HG02973 (cell line): ENCODE measurements around the gene MAN1A1.

Experiments used
- ATAC-seq: cut with Tn5 transposase; IDR thresholded peaks from one replicate; pipeline ENCODE4 v1.9.1; 2021; ENCODE audit warnings: moderate library complexity; ENCODE audit not compliant: unreplicated experiment

Gene MAN1A1

DNA sequence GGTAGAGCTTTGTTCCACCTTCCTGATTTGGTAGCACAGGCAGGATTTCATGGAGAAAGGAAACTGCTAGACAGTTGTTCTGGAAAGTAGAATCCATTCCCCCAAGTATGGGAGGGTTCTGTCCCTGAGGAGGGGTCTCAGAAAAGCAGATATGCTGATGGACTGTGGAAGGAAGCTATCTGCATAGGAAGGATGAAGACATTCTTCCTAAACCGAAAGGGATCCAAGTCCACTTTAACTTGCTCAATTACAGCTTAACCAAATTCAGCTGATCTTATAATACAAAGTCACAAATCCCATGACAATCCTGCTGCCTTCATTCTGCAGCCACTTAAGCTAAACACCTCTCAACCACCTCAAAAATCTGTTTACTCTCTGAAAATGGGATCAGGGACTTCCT, 2.6 kb downstream of the MAN1A1 start:
- ATAC-seq, result no peak

DNA sequence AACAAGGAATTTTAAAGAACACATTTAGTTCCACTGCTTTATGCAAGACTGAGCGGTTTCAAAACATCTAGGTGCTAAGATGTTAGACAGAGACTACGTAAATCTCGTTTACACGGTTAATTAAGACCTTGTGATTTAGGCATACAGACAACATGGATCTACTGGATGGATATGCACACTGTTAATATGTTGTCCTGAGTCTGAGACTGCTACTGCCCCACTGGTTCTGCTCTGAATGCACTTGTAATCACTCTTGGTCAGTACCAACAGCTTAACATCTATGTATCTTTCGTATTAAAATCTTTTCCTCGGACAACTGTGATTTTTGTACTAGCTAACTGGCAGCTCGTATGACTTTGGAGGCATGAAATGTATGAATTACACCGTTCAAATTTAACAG, 3.1 kb downstream of the MAN1A1 start:
- ATAC-seq, result no peak

DNA sequence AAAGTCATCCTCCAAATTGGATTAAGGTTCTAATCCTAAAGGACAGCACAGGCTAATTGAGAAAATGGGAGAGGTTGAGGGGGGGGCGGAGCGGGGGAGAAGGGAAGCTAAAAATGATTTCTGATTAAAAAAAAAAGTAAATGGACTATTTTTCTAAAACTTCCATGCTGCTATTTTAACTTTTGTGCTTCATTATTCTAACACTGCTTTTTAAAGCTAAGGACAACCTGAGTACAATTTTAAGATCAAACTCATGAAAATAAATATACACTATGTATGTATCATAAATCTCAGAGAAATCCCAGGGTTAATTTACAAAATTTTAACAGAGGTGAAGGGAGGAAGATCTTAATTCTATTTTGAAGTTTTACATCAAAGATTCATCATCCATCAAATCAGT, 4.4 kb downstream of the MAN1A1 start:
- no peak for ATAC-seq

DNA sequence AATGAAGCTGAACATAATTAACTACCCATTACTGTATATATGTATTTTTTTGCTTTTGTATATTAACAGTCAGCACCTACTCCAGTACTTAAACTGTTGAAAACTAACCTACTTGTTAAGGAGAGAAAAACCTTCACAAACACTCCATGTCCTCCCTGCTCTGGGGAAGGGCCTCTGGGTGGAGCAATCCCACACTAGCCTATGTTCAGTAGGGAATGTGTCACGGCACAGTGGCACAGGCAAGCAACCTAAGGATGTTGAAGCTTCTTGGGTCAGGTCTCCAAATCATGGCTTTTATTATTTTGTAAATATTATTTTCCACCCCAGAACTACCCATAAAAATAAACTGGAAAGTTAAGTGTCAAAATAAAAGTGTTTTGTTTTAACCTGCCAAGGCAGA, 5.3 kb downstream of the MAN1A1 start:
- ATAC-seq, result no peak

DNA sequence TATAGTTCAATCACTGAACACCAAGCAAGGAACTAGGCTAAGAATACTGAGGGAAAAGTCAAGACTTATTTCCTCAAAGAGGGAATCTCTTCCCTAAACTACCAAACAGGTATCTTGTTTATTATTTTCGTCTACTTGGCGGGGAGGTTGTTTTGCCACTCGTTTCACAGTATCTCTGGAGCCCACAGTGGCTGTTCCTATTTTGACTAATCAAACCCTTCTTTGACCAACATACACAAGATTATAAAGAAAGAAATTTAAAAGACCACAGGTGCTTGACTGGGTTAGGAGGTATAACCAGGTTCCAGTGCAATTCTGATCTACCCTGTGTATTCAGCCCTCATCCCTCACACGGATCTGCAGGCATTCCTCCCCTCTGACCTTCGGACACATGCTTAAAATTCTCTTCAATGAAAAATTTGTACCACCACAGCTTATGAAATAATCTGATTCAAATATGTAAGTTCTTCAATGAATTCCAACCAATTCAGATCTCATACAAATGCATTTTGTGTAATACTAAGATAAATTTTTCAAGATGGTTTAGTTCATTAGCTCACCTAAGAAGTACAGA, 5.9 kb downstream of the MAN1A1 start:
- ATAC-seq, result no peak

DNA sequence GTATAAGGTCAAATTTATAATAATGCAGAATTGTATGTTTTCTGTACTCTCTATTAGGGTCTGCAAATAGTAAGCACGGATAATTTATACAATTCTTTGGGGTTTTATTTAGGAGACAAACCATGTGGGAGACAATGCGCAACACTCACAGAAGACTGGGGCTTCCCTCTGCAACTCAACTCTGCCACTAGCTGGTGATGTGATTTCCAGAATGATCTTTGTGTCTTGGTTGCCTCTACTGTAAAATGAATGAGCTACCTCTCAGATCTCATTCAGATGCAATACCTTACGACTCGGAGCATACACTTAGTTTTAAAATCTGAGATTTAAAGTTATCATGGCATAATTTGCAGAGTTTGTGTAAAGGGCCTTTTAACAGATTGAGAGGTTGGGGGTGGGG, 6.4 kb downstream of the MAN1A1 start:
- ATAC-seq, result no peak

DNA sequence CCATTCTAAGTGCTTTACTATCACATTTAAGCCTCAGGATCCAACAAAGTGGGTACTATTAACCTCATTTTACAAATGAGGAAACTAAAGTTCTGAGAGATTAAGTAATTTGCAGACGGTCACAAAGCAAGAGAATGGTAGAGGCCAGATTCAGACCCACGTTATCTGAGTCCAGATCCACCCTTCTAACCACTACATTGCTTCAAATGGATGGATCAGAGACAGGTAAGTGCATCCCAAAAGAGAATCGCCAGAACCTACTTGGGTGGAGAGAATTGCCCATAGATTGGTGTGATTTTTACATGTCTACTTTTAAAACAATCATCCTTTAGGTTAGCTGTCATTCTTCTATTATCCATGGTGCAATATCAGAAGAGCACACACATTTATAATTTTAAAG, 7.1 kb downstream of the MAN1A1 start:
- ATAC-seq, result no peak

DNA sequence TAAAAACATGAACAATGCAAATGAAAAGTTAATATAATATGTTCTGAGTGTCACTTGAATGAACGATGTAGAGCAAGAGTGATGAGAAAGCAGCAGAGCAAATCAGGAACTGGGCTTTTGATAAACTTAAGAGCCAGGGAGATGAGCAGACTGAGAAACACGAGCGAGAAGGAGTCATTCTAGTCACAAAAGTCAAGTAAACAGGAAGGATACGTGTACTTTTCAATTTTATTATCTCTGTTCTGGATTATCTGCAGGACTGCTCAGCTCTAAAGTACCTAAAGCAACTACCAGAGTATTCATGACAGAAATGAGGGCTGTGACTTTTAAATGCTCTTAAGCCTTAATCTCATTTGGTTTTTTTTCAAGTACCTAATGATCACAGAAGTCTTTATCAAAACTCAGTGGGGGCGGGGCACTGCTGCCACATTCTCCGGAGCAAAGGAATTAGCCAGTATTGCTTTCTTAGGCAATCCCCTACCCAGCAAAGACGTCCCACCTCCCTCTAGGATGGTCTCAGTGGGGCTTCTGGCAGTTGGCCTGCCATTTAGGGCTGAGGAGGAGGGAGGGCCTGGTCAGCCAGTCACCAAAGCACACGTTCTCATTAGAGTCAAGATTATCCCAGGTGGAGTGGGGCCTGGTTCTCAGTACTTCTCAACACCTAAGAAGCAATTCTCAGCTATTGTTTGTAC, 8.6 kb downstream of the MAN1A1 start:
- no peak for ATAC-seq

DNA sequence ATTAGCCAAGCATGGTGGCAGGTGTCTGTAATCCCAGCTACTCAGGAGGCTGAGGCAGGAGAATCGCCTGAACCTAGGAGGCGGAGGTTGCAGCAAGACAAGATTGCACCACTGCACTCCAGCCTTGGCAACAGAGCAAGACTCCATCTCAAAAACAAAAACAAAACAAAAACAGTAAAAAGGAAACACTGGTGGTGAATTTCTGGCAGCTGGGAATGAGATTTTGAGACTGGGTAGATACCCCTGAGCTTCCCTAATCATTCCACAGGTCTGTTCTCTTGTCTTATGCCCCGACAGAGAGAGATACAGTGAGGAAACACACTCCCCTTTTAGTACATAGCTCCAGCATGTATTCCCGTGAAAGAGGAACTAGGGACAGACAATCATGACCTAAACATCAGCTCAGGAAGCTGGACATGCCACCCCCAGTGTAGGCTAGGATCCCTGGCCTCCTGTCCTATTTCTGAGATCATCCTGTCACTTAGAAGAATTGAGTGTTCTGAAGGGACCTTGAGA, 9.6 kb downstream of the MAN1A1 start:
- ATAC-seq, result no peak

DNA sequence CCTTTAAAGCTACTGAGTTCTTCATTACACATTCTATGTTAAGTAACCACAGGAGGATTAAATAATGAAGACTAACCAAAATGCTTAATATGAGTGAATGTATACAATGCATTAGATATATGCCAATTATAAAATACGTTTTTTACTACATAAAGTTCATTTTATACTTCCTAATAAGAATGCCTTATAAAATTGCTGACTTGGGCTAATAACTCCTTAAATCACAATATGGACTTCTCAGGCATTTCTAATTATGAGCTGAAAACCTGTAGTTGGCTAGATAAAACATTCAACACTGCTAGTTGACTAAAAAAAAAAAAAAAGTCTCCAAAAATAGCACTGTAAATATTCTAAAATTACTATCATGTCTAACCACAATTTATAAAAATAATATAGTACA, 11.8 kb downstream of the MAN1A1 start:
- no peak for ATAC-seq

DNA sequence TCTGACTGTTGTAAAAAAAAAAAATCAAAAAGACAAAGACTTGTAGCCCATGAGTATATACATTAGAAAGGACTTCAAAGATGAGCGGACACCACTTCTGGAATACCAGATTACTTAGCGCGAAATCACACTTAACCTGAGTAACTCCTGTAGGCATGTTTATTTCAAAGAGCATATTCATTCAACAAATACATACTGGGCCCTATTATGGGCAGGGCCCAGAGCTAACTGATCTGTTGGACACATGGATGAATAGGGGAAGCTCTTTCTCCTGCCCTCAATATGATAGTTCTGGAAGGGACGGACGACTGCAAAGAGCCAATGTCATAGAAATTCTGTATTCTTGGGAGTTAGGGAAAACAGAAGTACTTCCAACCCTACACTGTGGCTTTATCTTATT, 12.3 kb downstream of the MAN1A1 start:
- no peak for ATAC-seq

DNA sequence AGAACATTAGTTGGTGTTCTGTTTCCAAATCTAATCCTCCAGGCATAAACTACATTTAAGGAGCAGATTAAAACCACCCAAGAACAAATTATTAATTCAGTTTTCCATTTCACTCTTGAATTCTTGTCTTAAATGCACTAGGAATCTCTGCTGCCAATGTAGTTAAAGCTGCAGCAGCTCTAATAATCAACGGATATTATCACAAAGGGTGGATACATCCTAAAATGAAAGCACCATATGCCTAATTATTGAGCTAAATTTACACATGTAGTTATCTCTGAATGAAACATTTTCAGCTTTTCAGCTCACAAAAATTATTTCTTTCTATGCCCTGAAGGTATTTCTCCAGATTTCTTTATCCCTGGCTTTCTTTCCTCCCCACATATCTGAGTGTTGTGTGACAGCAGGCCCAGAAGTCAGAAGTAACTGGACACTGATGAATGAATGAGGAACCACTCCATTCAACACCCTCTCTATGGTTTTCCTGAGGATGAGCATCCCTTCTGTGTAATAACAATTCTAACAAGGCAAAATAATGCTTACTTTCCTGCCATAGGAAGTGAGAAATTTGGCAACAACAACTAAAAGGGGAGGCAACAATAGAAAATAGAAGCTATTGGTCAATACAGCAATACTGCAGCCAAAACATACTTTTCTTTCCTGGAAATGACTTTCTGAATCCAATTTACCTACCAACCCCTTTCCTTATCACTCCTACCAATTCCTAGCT, 14.9 kb downstream of the MAN1A1 start:
- no peak for ATAC-seq

DNA sequence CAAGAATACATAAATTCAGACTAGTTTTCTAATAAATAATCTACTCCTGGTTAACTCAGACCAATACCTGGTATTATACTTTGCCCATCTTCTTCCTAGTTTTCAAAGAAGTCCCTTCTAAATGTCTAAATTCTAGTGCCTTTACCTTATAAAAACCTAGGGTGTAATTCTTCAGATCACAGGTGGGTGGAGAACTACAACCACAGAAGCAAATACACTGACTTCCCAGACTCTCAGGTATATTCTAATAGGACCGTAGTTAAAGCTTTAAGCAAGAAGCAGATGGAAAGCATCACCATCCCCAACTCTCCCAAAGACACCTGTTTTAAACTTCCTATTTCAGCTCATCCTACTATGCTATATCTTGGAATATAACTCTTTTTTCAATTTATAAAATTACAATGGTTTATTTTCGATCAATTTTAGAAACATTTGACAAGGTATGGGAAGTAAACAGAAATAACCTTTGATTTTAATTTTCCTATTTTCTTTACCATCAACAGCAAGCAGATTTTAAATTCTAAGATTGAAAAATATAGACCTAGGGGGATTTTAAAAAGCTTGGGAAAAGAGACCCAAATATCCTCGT, 15.8 kb downstream of the MAN1A1 start:
- peak; percentile 39 for ATAC-seq

DNA sequence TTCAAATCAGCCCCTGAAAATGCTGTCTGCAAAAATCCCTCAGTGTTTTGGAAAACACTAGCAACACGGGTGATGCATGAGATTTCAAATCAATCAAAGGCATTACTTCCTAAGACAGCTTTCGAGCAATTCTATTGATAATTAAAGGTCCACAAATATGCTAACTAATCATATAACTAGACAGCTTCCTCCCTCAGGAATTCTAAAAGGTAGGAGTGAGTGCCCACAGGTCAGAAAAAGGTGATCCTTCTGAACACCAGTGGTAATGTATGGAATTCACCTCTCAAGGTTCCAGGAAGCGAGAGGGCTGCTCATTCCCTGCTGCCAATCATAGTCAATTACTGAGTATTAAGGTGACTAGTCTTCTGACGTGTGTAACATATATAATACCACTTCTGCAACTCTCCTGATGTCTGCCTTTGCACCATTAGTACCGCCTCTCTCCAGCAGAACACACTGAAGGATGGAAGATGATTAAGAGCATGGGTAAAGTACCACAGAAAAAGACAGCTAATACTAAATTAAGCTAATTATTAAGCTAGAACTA, 16.4 kb downstream of the MAN1A1 start:
- no peak for ATAC-seq

DNA sequence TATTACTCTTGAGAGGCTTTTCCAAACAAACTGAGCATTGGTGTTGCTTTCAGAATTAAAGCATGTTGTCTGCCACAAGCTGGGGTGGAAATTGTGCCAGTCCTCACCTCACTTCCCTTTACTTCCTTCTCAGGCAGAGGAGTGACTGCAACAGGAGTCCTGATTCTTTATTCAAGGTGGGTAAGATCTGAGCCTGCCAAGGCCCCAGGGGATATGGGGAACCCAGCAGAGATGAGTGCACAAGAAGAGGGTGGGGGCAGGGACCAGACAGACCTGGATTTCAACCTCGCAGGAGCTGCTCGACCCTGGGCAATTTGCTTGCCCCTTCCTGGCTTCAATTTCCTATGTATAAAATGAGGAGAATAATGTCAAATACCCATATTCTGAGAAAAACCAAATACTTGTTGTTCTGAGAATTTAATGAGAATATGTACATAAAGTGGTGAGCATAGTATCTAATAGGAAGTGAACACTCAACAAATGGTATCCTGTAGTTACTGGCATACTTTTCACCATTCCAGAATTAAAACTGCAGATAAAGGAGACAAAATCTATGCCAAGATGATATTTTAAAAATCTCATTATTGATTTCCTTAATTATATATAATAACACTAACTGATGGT, 17.8 kb downstream of the MAN1A1 start:
- no peak for ATAC-seq

DNA sequence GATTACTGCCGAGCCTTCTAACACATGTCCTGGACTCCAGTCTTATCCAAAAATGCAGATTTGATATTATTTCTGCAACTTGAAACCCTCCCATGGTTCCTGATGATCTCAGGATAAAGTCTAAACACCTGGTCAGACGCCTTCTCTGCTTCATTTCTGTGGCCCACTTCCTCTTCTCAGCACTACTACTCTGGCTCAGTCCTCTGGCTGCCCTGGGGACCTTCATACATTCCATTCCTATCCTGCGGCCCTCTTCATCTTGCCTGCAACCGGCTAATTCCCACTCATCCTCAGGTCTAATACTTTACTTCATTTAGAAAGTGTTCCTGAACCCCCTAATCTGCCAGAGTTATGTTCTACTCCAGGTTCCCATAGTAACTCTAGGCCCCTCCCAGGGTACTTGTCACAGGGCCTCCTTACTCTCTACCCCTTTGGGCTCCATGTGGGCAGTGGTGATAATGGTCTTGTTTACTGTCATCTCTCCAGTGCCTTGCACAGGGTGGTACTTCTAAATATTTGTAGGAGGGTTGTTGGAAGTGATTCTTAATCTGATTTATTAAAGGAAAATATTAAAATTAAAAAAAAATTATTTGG, 18.9 kb downstream of the MAN1A1 start:
- ATAC-seq, result no peak

DNA sequence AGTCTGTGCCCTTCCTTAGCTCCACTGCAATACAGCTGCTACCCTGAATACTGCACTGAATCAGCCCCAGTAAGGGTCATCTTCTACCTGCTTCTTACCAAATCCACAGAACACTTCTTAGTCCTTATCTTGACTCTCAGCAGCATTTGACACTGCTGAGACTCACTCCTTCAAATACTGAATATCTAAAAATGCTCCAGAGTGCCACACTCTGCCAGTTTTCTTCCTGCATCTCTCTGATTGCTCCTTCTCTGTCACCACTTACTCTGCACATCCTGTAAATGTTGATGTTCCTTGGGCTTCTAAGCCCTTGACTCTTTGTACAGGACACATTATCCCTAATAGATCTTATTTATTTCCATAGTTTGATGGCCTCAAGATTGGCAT, 19.8 kb downstream of the MAN1A1 start:
- no peak for ATAC-seq

DNA sequence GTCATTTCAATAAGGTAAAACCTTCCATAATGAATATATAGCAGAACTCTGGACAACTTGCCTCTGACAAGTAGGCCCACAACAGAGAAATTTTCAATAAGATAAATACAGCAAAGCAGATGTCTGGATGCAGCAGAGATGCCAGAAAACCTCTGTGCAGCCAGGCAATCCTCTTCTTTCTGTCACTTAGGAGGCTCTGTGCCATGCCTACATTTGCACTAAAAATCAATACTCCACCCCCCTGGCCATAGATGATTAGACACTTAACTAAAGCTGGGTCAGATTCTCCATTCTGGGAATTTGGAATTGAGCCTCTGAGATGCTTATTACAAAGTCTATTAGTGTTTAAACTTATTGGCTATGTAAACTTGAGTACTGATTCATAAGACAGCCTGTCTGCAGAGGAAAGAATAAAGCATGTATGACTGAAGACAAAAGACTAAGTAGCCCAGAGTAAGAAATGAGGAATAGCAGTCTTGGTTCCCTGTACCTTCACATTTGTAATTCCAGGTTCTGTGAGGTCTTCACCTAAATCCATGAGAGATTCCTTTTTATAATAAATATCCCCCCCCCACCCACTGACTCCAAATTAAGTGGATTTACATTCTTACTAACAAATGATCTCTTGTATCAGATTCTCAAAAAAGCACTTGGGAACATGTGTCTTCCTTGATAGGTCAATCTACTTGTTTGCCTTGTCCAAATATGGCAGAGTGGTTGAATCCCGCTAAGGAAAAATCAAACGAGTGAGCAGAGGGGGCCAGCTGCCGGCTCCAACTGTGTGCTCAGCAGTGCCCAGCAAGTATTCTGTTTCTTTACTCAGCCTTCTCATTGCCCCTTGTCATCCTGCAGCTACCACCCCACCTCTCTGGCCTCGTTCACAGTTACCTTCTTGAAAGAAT, 20.4 kb downstream of the MAN1A1 start:
- no peak for ATAC-seq

DNA sequence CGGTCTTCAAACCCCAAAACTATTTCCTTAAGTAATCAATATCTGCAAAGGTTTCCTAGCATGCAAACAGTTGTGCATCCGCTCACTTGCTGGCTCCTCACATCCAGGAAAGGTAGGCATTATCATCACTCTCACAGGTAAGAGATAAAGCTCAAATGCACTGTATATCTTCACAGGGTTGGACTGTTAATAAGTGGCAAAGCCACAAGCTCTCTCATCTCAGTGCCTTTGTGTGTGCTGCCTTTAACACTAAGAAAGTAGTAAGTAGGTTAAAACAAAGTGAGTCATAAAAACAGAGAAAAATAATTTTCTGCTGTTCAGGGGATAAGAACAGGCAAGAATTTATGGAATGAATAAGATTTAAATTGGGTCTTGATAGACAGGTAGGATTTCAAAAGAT, 21.3 kb downstream of the MAN1A1 start:
- no peak for ATAC-seq

DNA sequence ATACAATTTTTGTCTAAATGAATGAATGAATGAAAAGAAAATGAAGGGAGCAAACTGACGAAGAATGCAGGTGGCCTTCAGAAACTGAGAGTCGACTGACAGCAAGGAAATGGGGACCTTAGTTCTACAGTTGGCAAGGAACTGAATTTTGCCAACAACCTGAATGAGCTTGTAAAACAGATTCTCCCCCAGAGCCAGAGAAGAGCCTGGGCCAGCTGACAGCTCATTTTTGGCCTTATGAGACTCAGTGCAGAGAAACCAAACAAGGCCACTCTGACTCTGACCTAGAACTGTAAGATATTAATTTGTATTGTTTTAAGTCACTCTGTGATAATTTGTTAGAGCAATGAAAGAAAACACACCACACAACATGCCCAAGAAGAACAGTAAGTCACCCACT, 21.8 kb downstream of the MAN1A1 start:
- no peak for ATAC-seq
